ENCODE data around the gene ADAD2. TPM values are rescaled to one million over a fixed set of nuclear protein-coding genes. Genes with fewer than 3 reads are reported as not detected.

The ADAD2 gene
- total RNA-seq, 1 donor from 2014 or later = not detected

GRCh38 chr16:84182680-84183571 is 8.0 kb upstream of the ADAD2 start:
- Mint-ChIP-seq H3K36me3 (ENCODE audit: unreplicated experiment) (peaks cover 14% of the 10 kb centered on the region), H3K4me1 (ENCODE audit: unreplicated experiment) (peaks cover 23% of the 10 kb centered on the region), H3K4me3 (ENCODE audit: unreplicated experiment) (no peak overlapping the region), H3K27ac (ENCODE audit: unreplicated experiment) (no peak overlapping the region), H3K9me3 (ENCODE audit: unreplicated experiment) (no peaks in the 10 kb centered on the region), H3K27me3 (ENCODE audit: unreplicated experiment) (no peaks in the 10 kb centered on the region)
- no peak for TF ChIP-seq CTCF (IDR thresholded peaks at IDR 0.05)
- no peak for DNase-seq (ENCODE audit: extremely low spot score, unreplicated experiment)

- DNase-seq (ENCODE audit: extremely low spot score, unreplicated experiment) = no peak
- Mint-ChIP-seq H3K4me3 (ENCODE audit: unreplicated experiment) (no peak overlapping the region), H3K27me3 (ENCODE audit: unreplicated experiment) (no peaks in the 10 kb centered on the region), H3K27ac (ENCODE audit: unreplicated experiment) (no peak overlapping the region), H3K4me1 (ENCODE audit: unreplicated experiment) (peaks cover 17% of the 10 kb centered on the region), H3K9me3 (ENCODE audit: unreplicated experiment) (no peaks in the 10 kb centered on the region), H3K36me3 (ENCODE audit: unreplicated experiment) (peaks cover 12% of the 10 kb centered on the region)
- TF ChIP-seq CTCF (IDR thresholded peaks at IDR 0.05) = no peak
These were observed 7.4 kb upstream of the ADAD2 start for GRCh38 chr16:84183572-84183875.

DNA sequence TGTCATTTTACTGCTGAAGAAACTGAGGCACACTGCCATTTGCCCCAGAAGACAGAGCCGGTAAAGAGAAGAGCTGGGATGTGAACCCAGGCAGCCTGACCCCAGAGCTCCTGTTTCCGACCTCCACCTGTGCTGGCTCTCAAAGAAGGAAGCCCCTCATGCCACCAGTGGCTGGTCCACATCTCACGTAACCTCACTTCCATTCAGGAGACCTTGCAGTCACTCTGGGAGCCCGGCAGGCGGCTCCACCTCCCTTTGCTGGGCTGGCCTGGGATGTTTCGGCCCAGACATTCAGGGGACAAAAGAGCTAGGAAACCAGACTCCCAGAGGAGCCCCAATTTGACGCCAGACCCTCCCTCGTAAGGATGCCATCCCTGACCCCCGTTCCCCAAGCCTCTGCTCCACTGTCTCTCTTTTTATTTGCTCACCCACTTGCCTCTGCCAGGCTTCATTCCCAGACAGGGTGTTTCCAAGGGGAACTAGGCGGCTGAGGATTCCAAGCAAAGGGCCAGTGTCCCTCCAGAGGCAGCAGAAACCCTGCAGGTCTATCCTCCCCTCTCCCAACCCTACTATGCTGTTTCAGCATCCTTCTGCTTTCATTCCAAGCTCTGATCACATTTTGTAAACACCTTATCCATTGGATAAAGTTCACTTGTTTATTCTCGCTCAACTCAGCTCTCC is 6.9 kb upstream of the ADAD2 start:
- Mint-ChIP-seq H3K4me3 (ENCODE audit: unreplicated experiment) (no peak overlapping the region), H3K27ac (ENCODE audit: unreplicated experiment) (no peak overlapping the region), H3K27me3 (ENCODE audit: unreplicated experiment) (no peaks in the 10 kb centered on the region), H3K9me3 (ENCODE audit: unreplicated experiment) (no peaks in the 10 kb centered on the region), H3K4me1 (ENCODE audit: unreplicated experiment) (peaks cover 17% of the 10 kb centered on the region), H3K36me3 (ENCODE audit: unreplicated experiment) (peaks cover 10% of the 10 kb centered on the region)
- no peak for TF ChIP-seq CTCF (IDR thresholded peaks at IDR 0.05)
- no peak for DNase-seq (ENCODE audit: extremely low spot score, unreplicated experiment)

- Mint-ChIP-seq H3K4me1 (ENCODE audit: unreplicated experiment) (peaks cover 17% of the 10 kb centered on the region), H3K4me3 (ENCODE audit: unreplicated experiment) (peak overlapping the region; percentile 90), H3K36me3 (ENCODE audit: unreplicated experiment) (peaks cover 10% of the 10 kb centered on the region), H3K9me3 (ENCODE audit: unreplicated experiment) (no peaks in the 10 kb centered on the region), H3K27me3 (ENCODE audit: unreplicated experiment) (peaks cover under 1% of the 10 kb centered on the region), H3K27ac (ENCODE audit: unreplicated experiment) (no peak overlapping the region)
- TF ChIP-seq CTCF (IDR thresholded peaks at IDR 0.05) = no peak
- DNase-seq (ENCODE audit: extremely low spot score, unreplicated experiment) = no peak
These were observed 6.2 kb upstream of the ADAD2 start for GRCh38 chr16:84184775-84185174.

All from osteocyte (in vitro differentiated cells).